ENCODE data around the gene HLA-DQB2.
"Not testable (repeated sequence)": the region's sequence is repeated elsewhere in the genome, so short reads cannot be mapped to it uniquely, and the experiment has no call there.

HLA-DQB2 gene

DNA sequence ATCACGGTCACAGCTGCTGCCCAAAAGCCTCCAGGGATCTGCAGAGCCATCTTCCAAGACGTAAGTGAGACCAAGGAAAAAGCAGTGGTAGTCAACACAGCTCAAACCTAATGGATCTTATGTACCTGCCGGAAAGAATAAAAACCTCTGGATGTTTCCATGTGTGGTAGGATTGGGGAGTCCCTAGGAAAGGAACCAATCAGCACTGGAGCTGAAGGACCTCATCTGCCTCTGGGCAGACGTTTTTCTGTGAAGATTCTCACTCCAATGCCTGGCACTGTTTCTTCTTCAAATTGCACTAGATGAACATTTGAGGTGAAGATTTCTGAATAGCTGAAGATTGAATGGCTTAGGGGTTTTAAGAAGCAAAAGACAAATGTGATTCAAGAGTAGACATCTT is at the start of gene HLA-DQB2:
HLA-DQB2 (minus strand) TSS at position 112 of the 400 bp plus-strand sequence; CDS start at position 50, 62 bp downstream.
- DNase-seq (ENCODE audit: low read depth, low spot score) = no peak
- no peak within 1 kb of the TSS for H3K27ac ChIP-seq

- no peak overlapping the region for H3K27ac ChIP-seq
- DNase-seq (ENCODE audit: low read depth, low spot score) = no peak
Measured at GRCh38 chr6:32809171-32809570, 45.8 kb upstream of the HLA-DQB2 start.

DNA sequence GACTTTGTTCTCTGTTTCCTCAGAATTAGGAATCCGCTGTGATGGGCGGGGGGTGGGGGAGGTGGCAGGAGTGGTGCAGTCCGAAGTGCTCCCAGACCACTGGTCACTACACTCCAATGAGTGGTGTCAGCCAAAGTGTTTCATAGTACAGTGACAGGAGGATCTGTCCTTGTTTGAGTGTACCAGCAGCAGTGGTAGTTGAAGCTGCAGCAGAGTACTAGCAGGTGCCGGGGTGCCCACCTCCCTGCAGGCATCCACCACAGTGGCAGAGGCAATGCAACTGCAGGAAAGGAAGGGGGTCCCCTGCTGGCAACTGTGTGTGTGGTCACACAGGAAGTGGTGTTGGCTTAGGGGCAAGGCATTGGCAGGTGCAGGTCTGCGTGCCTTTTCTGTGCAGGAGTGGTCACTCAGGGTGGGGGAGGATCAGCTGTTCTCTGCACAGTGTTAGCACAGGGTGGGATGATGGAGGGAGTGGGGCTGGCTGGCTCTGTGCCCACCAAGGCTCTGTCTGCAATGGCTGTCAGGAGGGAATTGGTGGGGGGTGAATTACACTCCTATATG is 43.8 kb upstream of the HLA-DQB2 start:
- H3K27ac ChIP-seq = no peak overlapping the region
- DNase-seq (ENCODE audit: low read depth, low spot score) = no peak

DNA sequence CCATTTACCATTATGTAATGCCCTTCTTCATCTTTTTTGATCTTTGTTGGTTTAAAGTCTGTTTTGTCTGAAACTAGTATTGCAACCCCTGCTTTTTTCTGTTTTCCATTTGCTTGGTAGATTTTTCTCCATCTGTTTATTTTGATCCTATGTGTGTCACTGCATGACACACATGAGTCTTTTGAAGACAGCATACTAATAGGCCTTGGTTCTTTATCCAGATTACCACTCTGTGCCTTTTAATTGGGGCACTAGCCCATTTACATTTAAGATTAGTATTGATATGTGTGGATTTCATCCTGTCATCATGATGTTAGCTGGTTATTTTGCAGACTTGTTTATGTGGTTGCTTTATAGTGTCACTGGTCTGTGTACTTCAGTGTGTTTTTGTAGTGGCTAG is 42.1 kb upstream of the HLA-DQB2 start:
- DNase-seq (ENCODE audit: low read depth, low spot score); H3K27ac ChIP-seq: not testable (repeated sequence)

DNA sequence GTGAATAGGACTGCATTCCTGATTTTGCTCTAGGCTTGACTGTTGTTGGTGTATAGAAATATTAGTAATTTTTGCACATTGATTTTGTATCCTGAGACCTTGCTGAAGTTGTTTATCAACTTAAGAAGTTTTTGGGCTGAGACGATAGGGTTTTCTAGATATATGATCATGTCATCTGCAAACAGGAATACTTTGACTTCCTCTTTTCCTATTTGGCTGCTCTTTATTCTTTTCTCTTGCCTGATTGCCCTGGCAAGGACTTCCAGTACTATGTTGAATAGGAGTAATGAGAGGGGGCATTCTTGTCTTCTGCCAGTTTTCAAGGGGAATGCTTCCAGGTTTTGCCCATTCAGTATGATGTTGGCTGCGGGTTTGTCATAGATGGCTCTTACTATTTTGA is 40.1 kb upstream of the HLA-DQB2 start:
- H3K27ac ChIP-seq = no peak overlapping the region
- DNase-seq (ENCODE audit: low read depth, low spot score) = no peak

- no peak for DNase-seq (ENCODE audit: low read depth, low spot score)
- H3K27ac ChIP-seq = no peak overlapping the region
Measured at GRCh38 chr6:32799740-32800139, 36.4 kb upstream of the HLA-DQB2 start.

GRCh38 chr6:32799168-32799567 is 35.8 kb upstream of the HLA-DQB2 start:
- H3K27ac ChIP-seq = no peak overlapping the region
- no peak for DNase-seq (ENCODE audit: low read depth, low spot score)

DNA sequence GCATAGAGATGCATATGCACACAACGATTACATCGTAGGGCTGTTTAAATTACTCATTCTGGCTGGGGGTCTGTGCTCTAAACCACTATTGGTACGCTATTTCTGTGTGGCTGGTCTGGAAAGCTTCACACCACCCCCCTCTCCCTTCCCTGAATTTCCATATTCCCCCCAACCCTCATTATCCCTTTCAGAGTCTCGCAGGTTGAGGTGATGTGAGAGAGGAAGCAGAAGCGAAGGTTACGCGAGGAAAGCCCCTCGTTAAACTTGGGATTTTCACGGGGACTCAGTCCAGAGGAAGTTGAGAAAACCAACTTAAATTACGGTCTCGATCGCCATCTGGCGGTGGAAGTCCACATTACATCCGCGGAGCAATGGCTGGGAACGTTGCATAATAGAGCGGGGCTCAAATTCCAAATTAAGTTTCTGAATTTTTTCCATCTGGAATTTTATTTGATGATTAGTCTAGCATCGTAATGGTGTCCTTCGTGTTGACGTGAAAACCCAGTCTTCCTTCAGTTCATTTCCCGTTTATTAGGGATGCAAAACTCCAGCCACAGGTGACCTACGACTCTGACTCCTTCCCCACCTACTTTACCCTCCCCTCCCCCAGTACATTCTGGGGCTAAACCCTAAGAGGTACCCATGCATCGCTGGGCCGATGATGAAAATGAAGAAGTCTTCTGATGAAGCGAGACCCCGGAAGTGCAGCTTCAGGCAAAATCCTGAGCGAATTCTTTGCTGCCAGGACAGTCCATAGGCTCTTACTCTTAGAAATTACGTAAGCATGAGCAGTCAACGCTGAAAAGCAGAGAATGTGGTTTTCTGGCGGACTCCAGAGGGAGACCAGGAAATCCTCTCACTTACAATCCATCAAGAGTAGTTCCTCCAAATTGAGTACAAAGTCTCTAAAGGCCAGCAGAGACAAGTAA is 33.8 kb upstream of the HLA-DQB2 start:
- DNase-seq (ENCODE audit: low read depth, low spot score) = no peak
- no peak overlapping the region for H3K27ac ChIP-seq

- no peak for DNase-seq (ENCODE audit: low read depth, low spot score)
- H3K27ac ChIP-seq = no peak overlapping the region
Measured at GRCh38 chr6:32794510-32794909, 31.2 kb upstream of the HLA-DQB2 start.

GRCh38 chr6:32792901-32793435 is 29.6 kb upstream of the HLA-DQB2 start:
- DNase-seq (ENCODE audit: low read depth, low spot score) = no peak
- no peak overlapping the region for H3K27ac ChIP-seq

GRCh38 chr6:32790306-32790705 is 27.0 kb upstream of the HLA-DQB2 start:
- H3K27ac ChIP-seq = peak overlapping the region; percentile 5
- no peak for DNase-seq (ENCODE audit: low read depth, low spot score)

DNA sequence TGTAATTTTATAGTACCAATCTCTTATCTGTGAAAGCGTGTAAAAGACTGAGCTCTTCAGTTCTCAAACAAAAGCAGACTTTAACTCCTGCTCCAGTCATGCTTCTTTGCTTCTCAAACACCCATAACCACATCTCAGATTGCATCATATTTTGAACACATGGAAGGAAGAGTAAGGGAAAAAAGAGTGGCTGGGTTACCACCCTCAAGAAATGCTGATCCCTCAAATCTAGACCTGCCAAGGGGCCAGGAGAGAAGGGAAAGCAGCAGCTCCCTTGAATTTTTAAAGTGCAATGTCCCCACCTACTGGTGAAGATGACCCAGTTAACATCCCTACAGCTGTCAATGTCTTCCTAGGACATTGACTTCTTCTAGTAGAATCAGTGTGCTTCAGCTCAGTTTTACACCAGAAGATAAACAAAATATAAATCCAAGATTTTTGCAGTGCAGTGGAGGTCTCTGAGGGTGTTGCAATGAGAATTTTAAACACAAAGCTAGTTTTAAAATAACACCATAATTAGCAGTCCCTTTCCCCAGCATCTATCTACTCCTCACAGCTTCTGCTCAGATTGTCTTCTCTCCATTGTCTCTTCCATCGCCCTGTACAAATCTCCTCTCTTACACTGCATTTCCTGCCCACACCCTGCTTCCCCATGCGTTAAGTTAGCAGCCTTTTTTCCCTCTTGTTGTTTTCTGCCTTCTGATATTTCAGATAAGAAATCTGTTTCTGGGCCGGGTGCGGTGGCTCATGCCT is 22.6 kb upstream of the HLA-DQB2 start:
- no peak overlapping the region for H3K27ac ChIP-seq
- DNase-seq (ENCODE audit: low read depth, low spot score) = no peak

DNA sequence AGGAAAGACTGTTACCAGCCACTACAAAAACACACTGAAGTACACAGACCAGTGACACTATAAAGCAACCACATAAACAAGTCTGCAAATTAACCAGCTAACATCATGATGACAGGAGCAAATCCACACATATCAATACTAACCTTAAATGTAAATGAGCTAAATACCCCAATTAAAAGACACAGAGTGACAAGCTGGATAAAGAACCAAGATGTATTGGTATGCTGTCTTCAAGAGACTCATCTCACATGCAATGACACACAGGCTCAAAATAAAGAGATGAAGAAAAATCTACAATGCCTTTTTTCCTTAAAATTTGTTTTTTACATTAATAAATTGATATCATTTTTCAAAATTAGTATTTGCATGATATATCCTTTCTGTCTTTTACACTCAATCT is 19.6 kb upstream of the HLA-DQB2 start:
- not testable (repeated sequence) for H3K27ac ChIP-seq; DNase-seq (ENCODE audit: low read depth, low spot score)

GRCh38 chr6:32779036-32779435 is 15.7 kb upstream of the HLA-DQB2 start:
- no peak for DNase-seq (ENCODE audit: low read depth, low spot score)
- H3K27ac ChIP-seq = no peak overlapping the region

GRCh38 chr6:32775071-32775470 is 11.7 kb upstream of the HLA-DQB2 start:
- H3K27ac ChIP-seq = no peak overlapping the region
- no peak for DNase-seq (ENCODE audit: low read depth, low spot score)

DNA sequence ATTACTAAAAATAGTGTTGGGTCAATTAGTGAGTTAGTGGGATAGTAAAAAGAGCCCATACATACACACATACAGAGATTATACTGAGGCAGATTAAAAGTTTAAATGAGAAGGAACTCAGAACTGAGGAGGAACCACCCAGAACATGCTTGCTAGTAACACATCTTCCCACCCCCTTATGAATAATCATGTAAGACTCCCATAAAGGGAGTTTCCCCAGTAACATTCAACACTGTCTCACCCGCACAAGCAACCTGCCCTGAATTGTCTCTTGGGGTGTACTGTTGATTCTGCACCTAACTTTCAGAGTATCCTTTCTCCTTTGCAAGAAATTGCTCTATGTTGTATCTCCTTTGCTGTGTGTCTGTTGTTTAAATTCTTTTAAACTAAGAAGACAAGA is 11.1 kb upstream of the HLA-DQB2 start:
- no peak overlapping the region for H3K27ac ChIP-seq
- no peak for DNase-seq (ENCODE audit: low read depth, low spot score)

DNA sequence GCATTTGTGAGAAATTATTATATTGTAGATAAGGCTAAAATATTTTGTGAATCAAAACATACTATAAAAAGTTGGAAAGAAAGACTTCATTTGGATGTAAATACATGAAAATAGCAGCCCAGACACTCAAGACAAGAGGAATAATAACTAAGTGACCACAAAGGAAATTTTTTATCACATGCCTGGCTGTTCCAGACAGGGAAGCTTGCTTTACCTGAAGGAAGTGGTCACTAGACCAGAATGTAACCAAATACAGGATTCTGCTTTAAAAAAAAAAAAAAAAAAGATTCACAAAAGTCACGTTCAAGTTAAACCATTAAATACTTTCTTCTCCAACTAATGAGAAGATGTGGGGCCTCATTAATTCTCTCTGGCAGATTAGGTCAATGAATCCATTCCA is 9.3 kb upstream of the HLA-DQB2 start:
- DNase-seq (ENCODE audit: low read depth, low spot score) = no peak
- H3K27ac ChIP-seq = no peak overlapping the region

- DNase-seq (ENCODE audit: low read depth, low spot score) = no peak
- H3K27ac ChIP-seq = no peak overlapping the region
Measured at GRCh38 chr6:32764048-32764447, 716 bp upstream of the HLA-DQB2 start.

DNA sequence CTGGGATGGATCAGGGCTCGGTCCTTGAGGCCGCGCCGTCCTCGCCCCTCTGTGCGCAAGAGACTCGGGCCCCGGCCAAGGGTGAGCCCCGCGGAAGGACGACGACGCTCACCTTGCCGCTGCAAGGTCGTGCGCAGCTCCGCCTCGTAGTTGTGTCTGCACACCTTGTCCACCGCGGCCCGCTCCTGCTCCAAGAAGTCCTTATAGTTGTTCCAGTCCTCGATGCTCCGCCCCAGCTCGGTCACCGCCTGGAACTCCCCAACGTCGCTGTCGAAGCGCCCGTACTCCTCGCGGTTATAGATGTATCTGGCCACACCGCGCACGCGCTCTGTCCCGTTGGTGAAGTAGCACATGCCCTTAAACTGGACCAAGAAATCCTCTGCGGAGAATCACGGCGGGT is 1.8 kb downstream of the HLA-DQB2 start:
- no peak for DNase-seq (ENCODE audit: low read depth, low spot score)
- no peak overlapping the region for H3K27ac ChIP-seq

GRCh38 chr6:32761072-32761471 is 2.3 kb downstream of the HLA-DQB2 start:
- H3K27ac ChIP-seq = no peak overlapping the region
- no peak for DNase-seq (ENCODE audit: low read depth, low spot score)

DNA sequence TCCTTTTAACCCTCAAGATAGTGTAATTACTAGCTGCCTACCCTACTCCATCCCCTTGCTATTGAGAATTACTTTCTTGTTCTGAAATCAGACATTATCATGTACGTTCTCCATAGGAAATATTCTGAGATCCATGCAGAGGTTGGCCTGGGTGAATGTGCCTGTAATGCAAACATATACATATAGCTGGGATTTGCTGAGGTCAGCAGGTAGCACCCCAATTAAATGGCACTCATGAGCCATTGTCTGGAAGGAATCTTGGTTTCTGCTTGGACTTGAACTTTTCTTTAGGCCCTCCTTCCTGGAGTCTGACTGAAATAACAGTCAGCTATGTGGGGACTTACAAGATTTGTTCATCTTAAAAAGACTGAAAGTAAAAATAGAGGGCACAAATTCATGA is 3.7 kb downstream of the HLA-DQB2 start:
- H3K27ac ChIP-seq = no peak overlapping the region
- DNase-seq (ENCODE audit: low read depth, low spot score) = no peak
